Parathyroid adenoma (tissue), 2 donors: ENCODE data around the gene TNS3.

Experiments used
- H2AFZ ChIP-seq: fragments of 300-600 bp; sonication (generic); one replicate; pipeline ENCODE4 v1.7.0; 2017; ENCODE audit warnings: antibody characterized with exemption, mild to moderate bottlenecking
- H3K27ac ChIP-seq: fragments of 300-600 bp; sonication (generic); one replicate; pipeline ENCODE4 v1.7.0; 2017
- H3K27me3 ChIP-seq: fragments of 300-600 bp; sonication (generic); one replicate; pipeline ENCODE4 v1.7.0; 2017; ENCODE audit warnings: low read length; ENCODE audit not compliant: control insufficient read depth, insufficient read depth
- H3K36me3 ChIP-seq: fragments of 300-600 bp; sonication (generic); one replicate; pipeline ENCODE4 v1.7.0; 2017; ENCODE audit warnings: low read length; ENCODE audit not compliant: control insufficient read depth, insufficient read depth
- H3K4me1 ChIP-seq: fragments of 300-600 bp; sonication (generic); one replicate; pipeline ENCODE4 v1.7.0; 2017; ENCODE audit warnings: control low read depth
- H3K4me2 ChIP-seq: fragments of 300-600 bp; sonication (generic); one replicate; pipeline ENCODE4 v1.7.0; 2017; ENCODE audit warnings: low read length
- H3K4me3 ChIP-seq: fragments of 300-600 bp; sonication (generic); one replicate; pipeline ENCODE4 v1.7.0; 2017; ENCODE audit warnings: low read depth, low read length
- H3K79me2 ChIP-seq: fragments of 300-600 bp; sonication (generic); one replicate; pipeline ENCODE4 v1.7.0; 2017; ENCODE audit warnings: control low read depth
- H3K9ac ChIP-seq: fragments of 300-600 bp; sonication (generic); one replicate; pipeline ENCODE4 v1.7.0; 2017; ENCODE audit warnings: mild to moderate bottlenecking
- H3K9me3 ChIP-seq: fragments of 300-600 bp; sonication (generic); one replicate; pipeline ENCODE4 v1.7.0; 2017; ENCODE audit warnings: low read length; ENCODE audit not compliant: control insufficient read depth
- CTCF ChIP-seq: fragments of 300-600 bp; sonication (generic); IDR thresholded peaks from one replicate; pipeline ENCODE4 v1.7.0; 2017; ENCODE audit warnings: antibody characterized with exemption, mild to moderate bottlenecking
- donor health status: primary hyperparathyroidism.

The TNS3 gene

GRCh38 chr7:47475880-47476227 is 106.1 kb downstream of the TNS3 start:
- H3K9ac ChIP-seq = no peak overlapping the region
- no peaks in the 10 kb centered on the region for H3K9me3 ChIP-seq
- H3K4me1 ChIP-seq = peaks cover 95% of the 10 kb centered on the region
- peaks cover 8% of the 10 kb centered on the region for H3K79me2 ChIP-seq
- H3K36me3 ChIP-seq = no peaks in the 10 kb centered on the region
- peak overlapping the region; percentile 36 for H2AFZ ChIP-seq
- peak overlapping the region; percentile 60 for H3K4me2 ChIP-seq
- H3K27ac ChIP-seq = peak overlapping the region; percentile 99
- H3K4me3 ChIP-seq = peak overlapping the region; percentile 39
- no peak for TF ChIP-seq CTCF
- H3K27me3 ChIP-seq = no peaks in the 10 kb centered on the region

- H2AFZ ChIP-seq = peak overlapping the region; percentile 36
- no peaks in the 10 kb centered on the region for H3K36me3 ChIP-seq
- peak overlapping the region; percentile 39 for H3K4me3 ChIP-seq
- H3K27ac ChIP-seq = peak overlapping the region; percentile 99
- no peaks in the 10 kb centered on the region for H3K27me3 ChIP-seq
- no peaks in the 10 kb centered on the region for H3K9me3 ChIP-seq
- H3K9ac ChIP-seq = peak overlapping the region; percentile 38
- TF ChIP-seq CTCF = peak; percentile 58
- peaks cover 95% of the 10 kb centered on the region for H3K4me1 ChIP-seq
- peaks cover 8% of the 10 kb centered on the region for H3K79me2 ChIP-seq
- peak overlapping the region; percentile 60 for H3K4me2 ChIP-seq
Observed at GRCh38 chr7:47474937-47475879, 106.7 kb downstream of the TNS3 start.

DNA sequence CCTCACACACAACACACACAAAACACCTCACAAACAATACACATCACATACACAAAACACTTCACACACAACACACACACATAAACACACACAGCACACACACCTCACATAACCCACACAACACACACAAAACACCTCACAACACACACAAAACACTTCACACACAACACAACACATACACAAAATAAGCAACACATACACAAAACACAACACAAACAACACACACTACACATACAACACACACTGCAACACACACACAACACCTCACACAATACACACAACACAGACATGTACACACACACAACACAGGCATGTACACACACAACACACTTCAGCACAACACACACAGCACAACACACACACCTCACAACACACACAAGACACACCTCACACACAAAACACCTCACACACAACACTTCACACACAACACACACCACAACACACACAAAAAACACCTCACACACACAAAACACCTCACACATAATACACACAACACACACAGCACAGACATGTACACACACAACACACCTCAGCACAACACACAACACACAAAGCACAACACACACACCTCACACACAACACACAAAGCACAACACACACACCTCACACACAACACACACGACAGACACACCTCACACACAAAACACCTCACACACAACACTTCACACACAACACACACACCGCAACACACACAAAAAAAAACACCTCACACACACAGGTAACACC is 107.5 kb downstream of the TNS3 start:
- Histone ChIP-seq H3K4me2 (peak overlapping the region; percentile 60), H3K9ac (peak overlapping the region; percentile 38), H3K27ac (peak overlapping the region; percentile 99), H3K4me3 (peak overlapping the region; percentile 39), H3K9me3 (no peaks in the 10 kb centered on the region), H3K27me3 (no peaks in the 10 kb centered on the region), H3K79me2 (peaks cover 5% of the 10 kb centered on the region), H2AFZ (no peak overlapping the region), H3K36me3 (no peaks in the 10 kb centered on the region), H3K4me1 (peaks cover 87% of the 10 kb centered on the region)
- TF ChIP-seq CTCF = no peak

DNA sequence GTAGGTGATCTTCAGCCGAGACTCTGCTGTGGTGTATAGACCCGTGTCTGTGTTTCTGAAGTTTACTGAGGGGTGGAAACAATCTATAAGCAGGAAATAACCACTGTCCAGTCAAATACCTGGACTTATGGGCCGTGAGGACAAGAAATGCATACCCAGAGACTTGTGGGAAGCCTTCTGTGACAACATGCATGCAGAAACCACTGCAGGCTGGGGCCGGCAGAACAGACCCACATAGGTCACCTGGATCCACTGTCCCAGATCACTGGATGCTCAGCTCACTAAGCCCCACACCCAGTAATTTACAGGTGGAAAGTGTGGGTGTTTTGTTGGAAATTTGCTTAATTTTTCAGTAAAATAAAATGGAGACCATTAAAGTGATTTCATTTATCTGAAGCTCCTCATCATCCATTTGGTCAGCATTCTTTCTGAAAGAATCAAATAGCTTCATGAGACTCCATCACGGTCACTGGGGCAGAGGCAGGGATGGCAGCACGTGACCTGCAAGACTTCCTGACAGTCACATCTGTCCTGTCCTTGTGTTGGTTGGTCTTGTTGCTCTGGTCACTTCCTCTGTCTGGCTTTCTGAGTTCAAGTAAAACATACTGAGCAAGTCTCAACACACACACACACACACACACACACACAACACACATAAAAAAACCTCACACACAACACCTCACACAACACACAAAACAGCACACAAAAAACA is 108.3 kb downstream of the TNS3 start:
- Histone ChIP-seq H3K9ac (no peak overlapping the region), H2AFZ (peak overlapping the region; percentile 4), H3K27ac (peak overlapping the region; percentile 99), H3K79me2 (peaks cover 1% of the 10 kb centered on the region), H3K9me3 (no peaks in the 10 kb centered on the region), H3K36me3 (no peaks in the 10 kb centered on the region), H3K27me3 (no peaks in the 10 kb centered on the region), H3K4me3 (no peak overlapping the region), H3K4me1 (peaks cover 82% of the 10 kb centered on the region), H3K4me2 (peak overlapping the region; percentile 60)
- no peak for TF ChIP-seq CTCF
